LNCAP (cell line): ENCODE data around the gene CRELD2.

ENCODE experiments used
- CTCF ChIP-seq: fragments of 450-650 bp; IDR thresholded peaks from 2 replicates; pipeline ENCODE4 v1.5.1; 2017; ENCODE audit warnings: mild to moderate bottlenecking

The CRELD2 gene

DNA sequence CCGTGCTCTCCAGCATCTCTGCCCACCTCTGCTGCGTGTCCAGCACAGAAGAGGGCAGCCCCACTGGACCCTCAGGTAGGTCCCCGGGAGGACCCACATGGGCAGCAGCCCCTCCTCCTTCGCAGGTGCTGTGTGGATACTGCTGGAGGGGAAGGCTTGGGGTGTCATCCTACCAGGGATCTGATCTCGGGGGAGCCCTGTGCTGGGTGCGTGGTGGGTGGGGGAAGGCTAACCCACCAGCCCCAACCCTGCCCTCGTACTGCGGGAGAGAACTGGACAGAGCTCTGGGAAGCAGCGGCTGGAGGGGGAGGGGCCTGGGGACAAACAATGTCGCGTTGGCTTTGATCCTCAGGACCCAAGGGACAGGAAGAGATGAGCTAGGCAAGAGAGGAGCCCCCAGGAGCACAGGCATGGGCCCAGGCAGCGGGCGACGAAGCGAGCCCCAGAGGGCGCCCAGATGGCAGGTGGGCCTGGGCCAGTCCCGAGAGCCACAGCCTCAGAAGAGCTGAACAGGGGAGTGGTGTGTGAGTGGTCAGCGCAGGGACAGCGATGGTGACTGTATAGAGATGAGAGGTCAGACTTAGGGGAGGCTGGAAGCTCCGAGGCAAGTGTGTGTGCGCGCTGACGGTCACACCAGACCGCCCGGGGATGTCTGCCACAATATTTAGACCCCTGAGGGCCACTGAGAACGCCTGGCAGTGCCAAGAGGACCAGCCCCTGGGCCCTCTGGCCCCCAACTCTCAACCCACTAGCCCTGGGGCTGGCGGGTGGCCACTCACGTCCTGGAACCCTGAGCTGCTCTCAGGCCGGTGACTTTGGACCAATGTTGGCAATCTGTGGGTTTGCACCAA, 40.7 kb downstream of the CRELD2 start:
- no peak for TF ChIP-seq CTCF

- no peak for TF ChIP-seq CTCF
Measured at GRCh38 chr22:49959782-49960158, 41.3 kb downstream of the CRELD2 start.

GRCh38 chr22:49960159-49961004, 41.9 kb downstream of the CRELD2 start, which contains the start of gene PIM3:
Gene PIM3, plus strand, starts transcription at chr22:49960772. Its CDS starts 176 bp downstream, at chr22:49960948.
- TF ChIP-seq CTCF: no peak

DNA sequence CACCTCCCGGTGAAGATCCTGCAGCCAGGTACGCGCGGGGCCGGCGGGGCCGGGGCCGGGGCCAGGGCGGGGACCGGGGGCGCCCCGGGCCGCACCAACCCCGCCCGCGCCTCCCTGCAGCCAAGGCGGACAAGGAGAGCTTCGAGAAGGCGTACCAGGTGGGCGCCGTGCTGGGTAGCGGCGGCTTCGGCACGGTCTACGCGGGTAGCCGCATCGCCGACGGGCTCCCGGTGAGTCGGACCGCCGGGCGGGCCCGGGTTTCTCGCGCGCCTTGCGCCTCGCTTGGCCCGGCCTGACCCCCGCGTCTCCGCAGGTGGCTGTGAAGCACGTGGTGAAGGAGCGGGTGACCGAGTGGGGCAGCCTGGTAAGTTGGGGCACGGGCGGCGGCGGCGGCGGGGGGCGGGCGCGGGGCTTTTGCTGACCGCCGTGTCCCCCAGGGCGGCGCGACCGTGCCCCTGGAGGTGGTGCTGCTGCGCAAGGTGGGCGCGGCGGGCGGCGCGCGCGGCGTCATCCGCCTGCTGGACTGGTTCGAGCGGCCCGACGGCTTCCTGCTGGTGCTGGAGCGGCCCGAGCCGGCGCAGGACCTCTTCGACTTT, 42.7 kb downstream of the CRELD2 start:
- TF ChIP-seq CTCF: no peak

DNA sequence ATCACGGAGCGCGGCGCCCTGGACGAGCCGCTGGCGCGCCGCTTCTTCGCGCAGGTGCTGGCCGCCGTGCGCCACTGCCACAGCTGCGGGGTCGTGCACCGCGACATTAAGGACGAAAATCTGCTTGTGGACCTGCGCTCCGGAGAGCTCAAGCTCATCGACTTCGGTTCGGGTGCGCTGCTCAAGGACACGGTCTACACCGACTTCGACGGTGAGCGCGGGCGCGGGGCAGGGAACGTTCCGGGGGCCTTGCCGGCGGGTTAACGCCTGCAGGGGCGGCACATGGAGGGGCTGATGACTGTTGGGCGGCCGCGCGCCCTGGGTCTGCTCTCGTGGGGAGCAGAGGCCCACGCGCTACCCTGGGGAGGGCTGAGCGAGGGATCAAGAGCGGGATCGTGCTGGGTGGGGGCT, 43.2 kb downstream of the CRELD2 start:
- TF ChIP-seq CTCF: no peak

GRCh38 chr22:49962012-49962750, 43.7 kb downstream of the CRELD2 start:
- TF ChIP-seq CTCF: no peak
